A673 (cell line): ENCODE data around the gene NDC80. TPM values are rescaled to one million over a fixed set of nuclear protein-coding genes. Genes with fewer than 3 reads are reported as not detected.

Source experiments
- BruUV-seq: library from RNA; stranded (reverse); fragments of 400-500 nt; replicated peaks from 2 replicates; lab custom pipeline; 2021; lab: Mats Ljungman, UMichigan
- CTCF ChIA-PET: fragments of 300-600 bp; sonication (Branson Sonifier 250); formaldehyde crosslinking; loops from one replicate; lab custom pipeline; 2022; ENCODE audit warnings: antibody characterized with exemption; lab: Charles Lee
- POLR2A ChIA-PET: fragments of 300-600 bp; sonication (Branson Sonifier 250); formaldehyde crosslinking; loops from one replicate; lab custom pipeline; 2022; ENCODE audit warnings: antibody characterized with exemption; ENCODE audit not compliant: low non-redundant PET; lab: Charles Lee
- DNase-seq: peaks from one replicate; pipeline ENCODE4 v3.0.0-alpha.2; 2015; ENCODE audit warnings: low spot score
- H3K27ac ChIP-seq: fragments of 200-600 bp; sonication (generic); 2 replicates; pipeline ENCODE4 v1.5.1; 2016; ENCODE audit warnings: mixed run types, low read depth, mild to moderate bottlenecking, mixed read lengths, antibody characterized with exemption, low read length; ENCODE audit not compliant: poor library complexity, severe bottlenecking
- H3K27me3 ChIP-seq: fragments of 200-600 bp; sonication (generic); replicated peaks from 2 replicates; pipeline ENCODE4 v1.6.1; 2017; ENCODE audit warnings: mixed run types, low read depth, mild to moderate bottlenecking, mixed read lengths, antibody characterized with exemption, low read length; ENCODE audit not compliant: insufficient read depth, poor library complexity
- H3K36me3 ChIP-seq: fragments of 200-600 bp; sonication (generic); 2 replicates; pipeline ENCODE4 v1.6.1; 2016; ENCODE audit warnings: mixed run types, mild to moderate bottlenecking, mixed read lengths, antibody characterized with exemption, low read length; ENCODE audit not compliant: insufficient read depth, poor library complexity, severe bottlenecking
- H3K4me1 ChIP-seq: fragments of 200-600 bp; sonication (generic); 2 replicates; pipeline ENCODE4 v1.6.1; 2017; ENCODE audit warnings: mixed run types, mild to moderate bottlenecking, mixed read lengths, antibody characterized with exemption, low read length; ENCODE audit not compliant: insufficient read depth, poor library complexity, severe bottlenecking
- H3K4me3 ChIP-seq: fragments of 200-600 bp; sonication (generic); 2 replicates; pipeline ENCODE4 v1.5.1; 2016; ENCODE audit warnings: low read depth, mixed run types, mild to moderate bottlenecking, mixed read lengths, low read length; ENCODE audit not compliant: poor library complexity, severe bottlenecking
- H3K9me3 ChIP-seq: fragments of 200-600 bp; sonication (generic); 2 replicates; pipeline ENCODE4 v1.6.1; 2016; ENCODE audit warnings: mixed run types, low read depth, mild to moderate bottlenecking, mixed read lengths, antibody characterized with exemption, low read length; ENCODE audit not compliant: poor library complexity, severe bottlenecking
- CTCF ChIP-seq: fragments of 300-800, 200-600 bp; sonication (generic); conservative IDR thresholded peaks from 2 replicates; pipeline ENCODE4 v1.5.1; 2017; ENCODE audit warnings: low read depth, mild to moderate bottlenecking, antibody characterized with exemption, low read length, moderate library complexity, mixed read lengths
- EZH2 ChIP-seq: fragments of 200-600 bp; sonication (generic); IDR thresholded peaks from 2 replicates; pipeline ENCODE4 v1.6.1; 2017; ENCODE audit warnings: borderline replicate concordance, low read depth, mild to moderate bottlenecking, mixed read lengths, antibody characterized with exemption, low read length; ENCODE audit not compliant: poor library complexity, severe bottlenecking
- intact Hi-C: fragments of 100-400 bp; cut with micrococcal nuclease; formaldehyde crosslinking; loops from one replicate; pipeline ENCODE4 v1.10.0; 2022; ENCODE audit not compliant: unreplicated experiment
- total RNA-seq: library from RNA; stranded (reverse); gene quantifications from 2 replicates; pipeline ENCODE4 v1.2.3, GENCODE V29; 2021

NDC80 gene
- total RNA-seq, 1 experiment from 2014 or later, result 72.6 TPM

DNA sequence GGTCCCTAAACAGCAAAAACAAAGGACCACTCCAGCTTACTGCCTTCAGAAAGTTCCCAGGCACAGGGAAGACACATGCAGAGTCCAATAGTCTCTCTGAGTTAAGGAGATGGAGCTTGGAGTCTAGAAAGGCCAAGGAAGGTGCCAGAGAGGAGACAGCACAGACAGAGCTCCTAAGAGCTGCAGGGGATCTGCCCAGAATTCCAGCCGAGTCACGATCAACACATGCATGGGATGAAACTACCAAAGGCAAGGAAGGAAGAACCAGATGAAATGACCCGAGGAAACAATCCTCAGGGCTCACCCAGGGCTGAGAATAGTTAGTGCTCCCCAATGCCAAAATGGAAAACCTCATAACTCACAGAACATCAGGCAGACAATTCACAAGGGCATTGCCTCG is 15.5 kb upstream of the NDC80 start:
- TF ChIP-seq CTCF (no peak), EZH2 (no peak)
- POLR2A ChIA-PET, result no interaction called here
- BruUV-seq, result no TSS peak
- CTCF ChIA-PET, result no interaction called here
- Histone ChIP-seq H3K36me3 (no peaks in the 10 kb centered on the region), H3K27ac (no peak overlapping the region), H3K27me3 (no peaks in the 10 kb centered on the region), H3K4me3 (no peak overlapping the region), H3K9me3 (no peaks in the 10 kb centered on the region), H3K4me1 (no peaks in the 10 kb centered on the region)
- intact Hi-C loops, result no loop called here
- DNase-seq, result no peak

DNA sequence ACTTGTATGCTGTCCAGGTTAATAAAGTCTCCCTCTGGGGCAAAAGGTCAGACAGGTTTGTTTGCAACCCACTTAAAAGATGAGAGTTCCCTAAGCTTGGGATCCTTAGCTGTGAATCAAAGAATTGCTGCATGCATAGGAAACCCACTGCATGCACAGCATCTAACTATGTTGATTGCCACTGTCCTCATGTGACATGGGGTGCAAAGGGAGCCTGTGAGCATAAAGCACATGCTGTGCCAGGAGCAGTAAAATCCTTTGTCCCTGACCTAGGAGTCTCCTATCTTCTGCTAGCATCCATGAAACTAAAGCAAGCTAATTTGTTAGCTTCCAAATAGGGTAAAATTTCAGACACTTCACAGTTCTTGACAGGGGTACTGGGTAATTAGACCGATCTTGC is 13.8 kb upstream of the NDC80 start:
- ChIA-PET POLR2A (no interaction called here), CTCF (no interaction called here)
- Histone ChIP-seq H3K4me1 (no peaks in the 10 kb centered on the region), H3K4me3 (no peak overlapping the region), H3K27ac (no peak overlapping the region), H3K36me3 (peaks cover 8% of the 10 kb centered on the region), H3K27me3 (no peaks in the 10 kb centered on the region), H3K9me3 (no peaks in the 10 kb centered on the region)
- BruUV-seq, result no TSS peak
- no peak for DNase-seq
- TF ChIP-seq CTCF, result no peak
- TF ChIP-seq EZH2, result no peak
- intact Hi-C loops, result no loop called here

DNA sequence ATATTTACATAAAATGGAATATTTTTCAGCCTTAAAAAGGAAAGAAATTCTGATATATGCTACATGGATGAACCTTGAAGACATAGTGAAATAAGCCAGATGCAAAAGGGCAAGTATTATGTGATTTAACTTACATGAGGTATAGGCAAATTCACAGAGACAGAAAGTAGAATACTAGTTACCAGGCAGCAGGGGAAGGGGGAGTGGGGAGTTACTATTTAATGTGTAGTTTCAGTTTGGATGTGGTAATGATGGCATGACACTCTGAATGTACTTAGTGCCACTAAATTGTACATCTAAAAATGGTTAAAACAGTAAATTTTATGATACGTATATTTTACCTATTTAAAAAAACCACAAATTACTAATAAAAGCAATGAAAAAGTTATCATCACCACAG is 12.1 kb upstream of the NDC80 start:
- Histone ChIP-seq H3K9me3 (no peaks in the 10 kb centered on the region), H3K36me3 (peaks cover 8% of the 10 kb centered on the region), H3K27ac (no peak overlapping the region), H3K4me3 (no peak overlapping the region), H3K27me3 (no peaks in the 10 kb centered on the region), H3K4me1 (no peaks in the 10 kb centered on the region)
- no peak for DNase-seq
- intact Hi-C loops, result no loop called here
- POLR2A ChIA-PET, result no interaction called here
- CTCF ChIA-PET, result no interaction called here
- BruUV-seq, result no TSS peak
- no peak for TF ChIP-seq EZH2
- TF ChIP-seq CTCF, result no peak
